ENCODE data around the gene TREX2. TPM values are rescaled to one million over a fixed set of nuclear protein-coding genes. Genes with fewer than 3 reads are reported as not detected.
"Not testable (repeated sequence)": the region's sequence is repeated elsewhere in the genome, so short reads cannot be mapped to it uniquely, and the experiment has no call there.

The TREX2 gene
- total RNA-seq, 4 donors from 2014 or later, result 0.42 to 1.6 (median 0.87) TPM

- 68% methylated on average over 5 of the region's 7 CpGs; no CpG with 5 or more reads in 1 of the 2 donors for WGBS, 2 donors (ENCODE audit: low coverage in 1 of 2)
- Histone ChIP-seq H3K27me3 (no peaks in the 10 kb centered on the region), H3K36me3 (no peaks in the 10 kb centered on the region), H3K27ac (no peak overlapping the region), H3K9me3 (no peaks in the 10 kb centered on the region), H3K4me1 (peaks cover 0 to 12% (median 0%) of the 10 kb centered on the region in 3 donors), H3K4me3 (no peak overlapping the region)
- TF ChIP-seq EP300 (IDR thresholded peaks at IDR 0.05) (no peak), POLR2A (IDR thresholded peaks at IDR 0.05) (no peak), POLR2AphosphoS5 (IDR thresholded peaks at IDR 0.05) (no peak), CTCF (IDR thresholded peaks at IDR 0.05) (no peak)
- no peak for ATAC-seq
Measured at GRCh38 chrX:153406903-153407302, 39.0 kb downstream of the TREX2 start.

GRCh38 chrX:153406011-153406410 lies 39.8 kb downstream of the TREX2 start:
- TF ChIP-seq POLR2AphosphoS5 (IDR thresholded peaks at IDR 0.05) (no peak), CTCF (IDR thresholded peaks at IDR 0.05) (no peak), EP300 (IDR thresholded peaks at IDR 0.05) (no peak), POLR2A (IDR thresholded peaks at IDR 0.05) (no peak)
- no peak for ATAC-seq
- WGBS, 2 donors (ENCODE audit: low coverage in 1 of 2), result 60 to 100% methylated on average over 1 of the region's 9 CpGs
- no peaks in the 10 kb centered on the region for H3K9me3 ChIP-seq
- no peak overlapping the region for H3K27ac ChIP-seq
- no peak overlapping the region for H3K4me3 ChIP-seq
- no peaks in the 10 kb centered on the region for H3K36me3 ChIP-seq
- H3K4me1 ChIP-seq, result peaks cover 0 to 3% (median 0%) of the 10 kb centered on the region in 3 donors
- H3K27me3 ChIP-seq, result no peaks in the 10 kb centered on the region

GRCh38 chrX:153405426-153405825 lies 40.4 kb downstream of the TREX2 start:
- Histone ChIP-seq H3K36me3 (no peaks in the 10 kb centered on the region), H3K4me1 (no peaks in the 10 kb centered on the region), H3K27ac (no peak overlapping the region), H3K4me3 (no peak overlapping the region), H3K27me3 (no peaks in the 10 kb centered on the region), H3K9me3 (no peaks in the 10 kb centered on the region)
- no peak for ATAC-seq
- no peak for TF ChIP-seq POLR2A (IDR thresholded peaks at IDR 0.05)
- no peak for TF ChIP-seq EP300 (IDR thresholded peaks at IDR 0.05)
- no peak for TF ChIP-seq CTCF (IDR thresholded peaks at IDR 0.05)
- TF ChIP-seq POLR2AphosphoS5 (IDR thresholded peaks at IDR 0.05), result no peak
- WGBS, 2 donors (ENCODE audit: low coverage in 1 of 2), result 40 to 76% methylated on average over 1 to 2 of the region's 5 CpGs

GRCh38 chrX:153404333-153404732 lies 41.5 kb downstream of the TREX2 start:
- H3K9me3 ChIP-seq, H3K27me3 ChIP-seq, H3K4me1 ChIP-seq, H3K4me3 ChIP-seq, H3K27ac ChIP-seq, H3K36me3 ChIP-seq, ATAC-seq: not testable (repeated sequence)
- 56% methylated on average over 3 of the region's 5 CpGs; no CpG with 5 or more reads in 1 of the 2 donors for WGBS, 2 donors (ENCODE audit: low coverage in 1 of 2)

GRCh38 chrX:153401133-153401764 lies 44.6 kb downstream of the TREX2 start, which contains the start of gene PNMA6E:
Gene PNMA6E (minus strand): TSS chrX:153401350. CDS start chrX:153398849, 2,501 bp downstream.
- Histone ChIP-seq H3K4me1 (no peaks in the 10 kb centered on the region), H3K36me3 (no peaks in the 10 kb centered on the region), H3K4me3 (no peak within 1 kb of the TSS), H3K27ac (no peak within 1 kb of the TSS), H3K27me3 (peaks cover 12% of the 10 kb centered on the region), H3K9me3 (no peaks in the 10 kb centered on the region)
- ATAC-seq, result no peak
- TF ChIP-seq CTCF (IDR thresholded peaks at IDR 0.05), result no peak
- TF ChIP-seq POLR2AphosphoS5 (IDR thresholded peaks at IDR 0.05), result no peak
- no peak for TF ChIP-seq POLR2A (IDR thresholded peaks at IDR 0.05)
- TF ChIP-seq EP300 (IDR thresholded peaks at IDR 0.05), result no peak
- WGBS, 2 donors (ENCODE audit: low coverage in 1 of 2), result 92 to 98% methylated on average over 2 to 7 of the region's 29 CpGs

Data from gastroesophageal sphincter (tissue), 4 donors.